Mesenteric fat pad (tissue), 1 donor: ENCODE measurements around the gene INAVA. TPM values are rescaled to one million over a fixed set of nuclear protein-coding genes. Genes with fewer than 3 reads are reported as not detected.

Experiments
- DNase-seq: peaks from one replicate; pipeline ENCODE4 v3.0.0-alpha.2; 2020; ENCODE audit warnings: low spot score
- total RNA-seq: library from RNA; stranded (reverse); fragmentation: NEBNext Ultra II Directional; extraction: Animal tissue kit (Norgen Biotek cat#: 25700); gene quantifications from one replicate; pipeline ENCODE4 v1.2.1, GENCODE V29; 2021
- donor health status: DM: yes; HTN: yes; CAD: no.

The INAVA gene
- total RNA-seq, 1 donor from 2014 or later = 0.16 TPM

DNA sequence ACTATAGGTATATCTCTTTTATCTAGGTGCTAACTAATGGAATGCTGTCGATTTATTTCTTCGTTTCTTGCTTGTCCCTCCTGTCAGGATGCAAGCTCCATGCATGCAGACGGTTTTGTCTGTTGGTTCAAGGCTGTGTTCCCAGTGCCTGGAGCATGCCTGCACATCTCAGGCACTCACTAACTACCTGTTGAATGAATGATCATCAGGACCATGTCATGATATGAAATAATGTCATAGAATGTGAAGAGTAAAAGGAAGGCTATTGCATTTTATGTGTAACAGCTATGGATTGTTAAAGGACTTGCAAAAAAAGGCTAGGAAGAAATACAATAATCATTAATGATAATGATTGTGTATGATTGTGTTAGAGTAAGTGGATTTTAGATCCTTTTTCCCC, 17.7 kb upstream of the INAVA start:
- no peak for DNase-seq

DNA sequence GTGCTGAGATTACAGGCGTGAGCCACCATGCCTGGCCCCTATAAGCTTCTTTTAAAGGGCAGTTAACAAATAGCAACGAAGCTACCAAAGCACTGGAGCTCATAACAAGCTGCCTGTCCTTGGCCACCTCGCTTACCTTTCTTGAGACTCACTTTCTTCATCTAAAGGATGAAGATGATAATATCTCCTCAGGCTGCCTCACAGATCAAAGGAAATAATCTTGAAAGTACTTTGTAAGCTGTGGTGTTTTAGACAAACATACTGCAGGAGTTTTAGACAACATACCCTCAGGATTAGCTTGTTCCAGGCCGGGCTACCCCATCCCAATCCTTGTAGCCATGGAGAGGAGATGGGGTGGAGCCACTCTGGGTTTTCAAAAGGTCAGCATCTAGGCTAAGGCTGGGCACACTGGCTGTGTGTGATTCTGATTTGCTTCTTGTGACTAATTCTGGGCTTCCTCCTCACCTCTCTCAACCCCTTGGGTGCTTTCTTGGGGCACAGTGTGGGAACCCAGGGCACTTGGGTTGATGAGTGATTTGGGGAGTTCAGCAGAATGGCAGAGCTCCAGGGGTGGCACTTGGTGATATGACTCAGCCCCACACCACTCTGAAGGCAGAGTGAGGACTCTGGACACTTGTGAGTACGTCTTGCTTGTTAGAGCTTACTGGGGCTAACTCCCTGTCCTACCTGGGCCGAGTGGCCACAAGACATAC, 16.7 kb upstream of the INAVA start:
- DNase-seq = no peak

DNA sequence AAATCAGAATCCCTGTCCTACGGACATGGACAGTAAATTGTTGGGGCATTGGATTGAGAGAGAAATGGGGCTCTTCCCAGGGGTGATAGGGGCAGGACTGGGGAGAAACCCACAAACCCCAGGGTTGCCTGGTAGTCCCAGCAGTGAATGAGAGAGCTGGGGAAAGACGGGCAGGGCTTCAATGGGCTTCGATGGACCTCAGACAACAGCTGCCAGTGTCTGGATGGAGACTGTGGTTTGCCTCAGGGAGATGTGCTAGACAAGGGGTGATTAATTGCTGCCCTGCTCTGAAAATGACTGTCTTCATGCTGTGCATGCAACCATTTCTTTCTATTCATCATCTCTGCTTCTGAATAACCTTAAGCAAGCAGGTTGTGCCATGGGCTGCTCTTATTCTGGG, 14.5 kb upstream of the INAVA start:
- no peak for DNase-seq

DNA sequence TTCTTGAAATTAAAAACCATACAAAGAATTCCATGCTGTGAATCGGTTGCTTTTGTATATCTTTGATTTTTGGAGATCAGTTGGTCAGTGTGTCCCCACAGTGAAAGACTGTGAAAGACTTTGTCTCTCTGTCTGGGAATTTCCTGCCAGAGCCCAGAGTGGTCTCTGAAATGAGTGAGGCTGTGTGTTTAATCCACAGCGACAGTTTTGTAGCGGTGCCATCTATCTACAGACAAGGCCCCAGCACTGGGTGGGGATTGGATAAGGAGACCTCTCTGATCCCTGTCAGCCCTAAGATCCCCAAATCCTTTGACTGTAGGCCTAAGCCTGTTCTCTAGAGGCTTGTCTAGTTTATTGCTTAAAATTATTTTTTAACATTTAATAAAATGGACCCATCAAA, 11.6 kb upstream of the INAVA start:
- DNase-seq = no peak

DNA sequence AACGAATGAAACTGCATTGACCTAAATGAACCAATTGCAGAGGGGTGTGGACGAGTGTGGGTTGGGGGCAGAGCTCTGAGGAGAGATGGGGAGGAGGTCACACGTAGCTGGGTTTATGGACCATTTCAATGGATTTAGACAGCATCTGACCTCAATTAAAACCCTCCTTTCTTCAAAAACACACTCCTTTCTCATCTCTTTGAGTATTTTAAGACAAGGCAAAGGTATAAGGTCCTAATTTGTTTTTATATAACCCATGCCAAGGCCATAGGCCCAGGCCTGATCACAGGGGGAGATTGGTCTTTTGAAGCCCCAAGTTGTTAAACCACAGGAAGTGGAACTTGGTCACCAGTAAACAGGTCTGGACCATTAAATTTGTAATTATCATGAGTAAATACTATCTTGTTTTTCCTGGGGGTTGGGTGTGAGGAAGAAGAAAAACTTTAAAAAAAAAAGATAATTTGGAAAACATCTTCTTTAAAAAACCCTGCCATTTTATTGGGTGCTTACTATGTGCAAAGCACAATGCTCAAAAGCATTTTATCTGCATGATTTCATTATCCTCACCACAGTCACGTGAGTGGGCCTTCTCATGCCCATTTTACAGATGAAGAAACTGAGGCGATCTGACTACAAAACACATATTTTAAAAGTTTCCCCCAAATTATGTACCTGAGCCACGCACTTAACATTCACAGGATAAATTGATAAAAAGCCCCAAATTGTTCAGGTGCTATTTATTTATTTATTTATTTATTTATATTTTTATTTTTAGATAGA, 8.9 kb upstream of the INAVA start:
- no peak for DNase-seq

DNA sequence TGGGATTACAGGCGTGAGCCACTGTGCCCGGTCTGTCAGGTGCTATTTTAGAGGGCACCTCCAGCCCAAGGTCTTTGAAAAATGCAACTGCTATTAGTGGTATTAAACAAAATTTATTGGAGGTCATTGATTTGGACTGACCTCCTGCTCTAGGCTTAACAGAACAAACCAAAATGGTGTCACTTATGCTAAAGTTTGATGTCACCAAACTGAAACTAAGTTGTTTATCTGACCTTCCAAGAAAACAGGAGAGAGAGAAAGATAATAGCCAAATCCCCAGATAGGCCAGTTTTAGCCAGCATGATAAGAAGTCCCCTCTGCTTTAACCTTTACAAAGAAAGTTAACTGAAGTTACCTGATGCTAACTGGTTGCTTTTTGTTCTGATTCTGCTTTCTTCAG, 8.1 kb upstream of the INAVA start:
- DNase-seq = no peak

GRCh38 chr1:200887036-200887435, 7.7 kb upstream of the INAVA start:
- no peak for DNase-seq

DNA sequence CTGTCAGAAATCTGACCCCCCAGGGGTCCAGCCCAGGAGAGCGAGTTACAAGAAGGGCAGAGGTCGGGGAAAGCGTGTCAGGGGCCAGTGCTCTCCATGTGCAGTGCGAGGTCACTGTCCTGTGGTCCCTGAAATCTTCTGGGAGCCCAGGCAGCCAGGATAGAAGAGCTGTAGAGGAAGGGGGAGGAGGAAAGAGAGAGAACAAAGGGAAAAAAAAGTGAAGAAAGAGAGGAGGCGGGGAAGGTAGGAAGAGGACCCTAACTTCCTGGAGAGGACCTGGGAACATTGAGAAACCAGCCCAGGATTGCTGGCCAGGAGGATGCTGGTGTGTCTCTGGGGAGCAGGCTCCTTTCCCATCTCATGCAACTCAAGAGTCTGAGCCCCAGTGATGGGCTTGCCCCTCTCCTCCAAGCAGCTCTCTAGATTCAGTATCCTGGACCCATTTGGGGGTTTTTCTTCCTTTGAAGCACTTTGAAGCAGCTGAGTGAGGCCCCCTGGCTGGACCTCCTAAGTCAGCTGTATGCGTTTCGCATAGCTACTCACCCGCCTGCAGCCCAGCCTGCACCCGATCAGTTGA, 6.8 kb upstream of the INAVA start:
- no peak for DNase-seq

GRCh38 chr1:200888349-200888838, 6.3 kb upstream of the INAVA start:
- no peak for DNase-seq

- DNase-seq = no peak
Measured at GRCh38 chr1:200889571-200889970, 5.1 kb upstream of the INAVA start.

- DNase-seq = no peak
Measured at GRCh38 chr1:200890027-200890426, 4.7 kb upstream of the INAVA start.

GRCh38 chr1:200890818-200891773, 3.6 kb upstream of the INAVA start:
- no peak for DNase-seq

DNA sequence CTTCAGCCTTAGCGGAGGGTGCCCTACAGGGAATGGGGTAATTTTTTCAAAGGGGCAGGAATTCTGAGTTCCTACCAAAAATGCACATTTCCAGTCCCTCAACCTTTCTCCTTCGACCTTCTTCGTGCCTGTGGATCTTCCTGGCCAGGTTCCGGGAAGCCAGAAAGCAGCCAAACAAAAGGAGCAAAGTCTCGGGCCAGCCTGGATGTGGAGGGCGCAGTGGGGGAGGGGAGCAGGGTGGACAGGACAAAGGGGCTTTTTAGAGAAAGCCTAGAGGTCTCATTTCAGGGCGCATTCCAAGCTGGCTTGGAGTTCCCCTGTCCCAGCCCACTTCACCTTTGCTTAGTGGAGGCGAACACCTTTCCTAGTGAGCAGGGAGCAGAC, 2.9 kb upstream of the INAVA start:
- no peak for DNase-seq

DNA sequence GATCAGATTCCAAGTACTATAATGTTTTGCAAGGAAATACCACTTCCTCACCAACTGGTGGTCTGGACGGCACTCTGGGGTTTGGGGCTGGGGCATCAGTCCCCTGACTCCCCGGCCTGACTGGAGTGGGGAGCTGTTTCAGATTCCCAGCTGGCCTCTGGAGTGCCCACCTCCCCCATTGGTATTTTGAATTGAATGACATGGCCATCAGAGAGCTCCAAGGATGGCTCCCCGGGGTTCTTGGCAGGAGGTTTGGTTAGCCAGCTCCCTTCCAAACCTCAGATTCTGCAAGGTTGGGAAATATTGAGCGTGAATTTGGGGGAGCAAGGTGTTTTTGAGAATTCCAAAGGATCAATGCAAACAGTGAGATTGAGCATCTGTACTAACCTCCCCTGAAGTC, 2.2 kb upstream of the INAVA start:
- DNase-seq = no peak

DNA sequence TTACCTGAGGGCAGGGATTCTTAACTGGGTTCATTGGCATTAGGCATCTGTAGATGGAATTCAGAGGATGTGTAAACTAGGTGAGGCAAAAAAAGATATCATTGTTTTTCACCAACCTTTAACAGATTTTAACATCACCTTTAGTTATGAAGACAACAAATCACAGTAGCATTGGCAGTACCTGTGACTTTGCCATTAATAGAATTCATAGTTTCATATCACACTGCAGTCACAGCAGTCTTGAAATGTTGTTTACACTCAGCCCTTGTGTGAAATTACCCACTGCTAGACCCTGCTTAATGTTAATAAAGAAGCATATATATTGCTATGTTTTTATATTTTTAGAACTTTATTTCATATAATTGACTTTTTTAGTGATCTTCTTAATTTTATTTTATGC, 1.7 kb upstream of the INAVA start:
- DNase-seq = no peak

DNA sequence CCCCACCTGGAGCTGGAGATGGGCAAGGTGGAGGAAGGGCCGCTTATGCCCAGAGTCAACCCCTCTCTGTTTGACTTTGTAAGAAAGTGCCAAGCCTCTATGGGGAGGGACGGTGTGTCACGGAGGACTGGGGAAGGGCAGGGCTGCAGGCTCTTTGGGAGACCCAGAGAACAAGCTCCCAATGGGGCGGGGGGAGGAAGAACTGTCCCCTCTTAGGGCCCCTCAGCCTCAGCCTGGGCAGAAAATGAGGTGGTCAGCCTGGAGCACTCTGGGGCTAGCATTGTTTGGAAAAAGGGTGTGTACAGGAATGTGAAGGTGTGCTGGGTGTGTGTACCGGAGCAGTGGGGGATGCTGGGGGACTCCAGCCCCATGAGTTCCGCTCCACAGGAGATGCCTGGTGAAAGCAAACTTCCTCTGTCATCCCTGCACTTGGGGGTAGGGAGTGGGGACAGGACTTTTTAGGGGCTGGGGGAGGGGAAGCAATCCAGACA, 1.2 kb upstream of the INAVA start:
- DNase-seq = no peak

- no peak for DNase-seq
Measured at GRCh38 chr1:200895443-200895789, 716 bp downstream of the INAVA start.

- no peak for DNase-seq
Measured at GRCh38 chr1:200895801-200896530, 1.3 kb downstream of the INAVA start.

GRCh38 chr1:200896531-200897196, 2.0 kb downstream of the INAVA start:
- DNase-seq = no peak

DNA sequence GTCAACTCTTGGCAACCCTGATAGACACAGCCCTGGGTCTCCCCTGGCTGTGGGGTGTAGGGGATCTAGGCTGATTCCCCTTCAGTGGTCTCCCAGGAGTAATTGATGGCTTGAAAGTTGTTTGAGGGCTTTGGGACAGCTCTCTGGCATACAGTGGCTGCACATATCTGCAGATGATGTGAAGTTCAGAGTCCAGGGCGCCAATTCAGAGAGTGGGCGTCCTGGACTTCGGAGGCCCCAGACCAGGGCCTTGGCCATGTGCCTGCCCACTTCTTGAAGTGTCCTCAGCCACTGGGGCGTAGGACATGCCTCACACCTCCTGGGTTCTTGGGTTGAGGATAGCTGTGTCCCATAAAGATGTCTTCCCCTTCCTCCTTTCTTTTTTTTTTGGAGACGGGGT, 2.6 kb downstream of the INAVA start:
- DNase-seq = no peak
